Prostate gland (tissue), 2 donors: ENCODE data around the gene C10orf53. TPM values are rescaled to one million over a fixed set of nuclear protein-coding genes. Genes with fewer than 3 reads are reported as not detected.

ENCODE experiments used
- DNase-seq: peaks from one replicate; pipeline ENCODE4 v3.0.0-alpha.2; 2019; ENCODE audit warnings: low spot score
- H3K27ac ChIP-seq, 2 donors: fragments of 200-600 bp; sonication (generic); 2 replicates each; pipeline ENCODE4 v1.5.1; 2017 to 2019
- H3K27me3 ChIP-seq: fragments of 200-600 bp; sonication (generic); replicated peaks from 2 replicates; pipeline ENCODE4 v1.5.1; 2019; ENCODE audit not compliant: insufficient read depth
- H3K36me3 ChIP-seq, 2 donors: fragments of 200-600 bp; sonication (generic); 1 replicate in 1 of 2; 2 replicates in 1 of 2; pipeline versions ENCODE4 v1.5.1 to v1.8.1; 2017 to 2019
- H3K4me1 ChIP-seq: fragments of 200-600 bp; sonication (generic); replicated peaks from 2 replicates; pipeline ENCODE4 v1.5.1; 2019
- H3K4me3 ChIP-seq, 2 donors: fragments of 200-600 bp; sonication (generic); 2 replicates each; pipeline ENCODE4 v1.5.1; 2017 to 2019
- H3K9me3 ChIP-seq: fragments of 200-600 bp; sonication (generic); 2 replicates; pipeline ENCODE4 v1.5.1; 2017
- CTCF ChIP-seq, 4 experiments: fragments of 200-600 bp in 2 of 4; fragments of 450-650 bp in 2 of 4; sonication (generic) in 2 of 4; IDR thresholded peaks; 1 replicate in 3 of 4; 2 replicates in 1 of 4; pipeline ENCODE4 v1.5.1; 2016 to 2019; ENCODE audit warnings: antibody characterized with exemption in 4 of 4, mild to moderate bottlenecking in 2 of 4, moderate library complexity in 2 of 4
- POLR2A ChIP-seq: fragments of 450-650 bp; IDR thresholded peaks from one replicate; pipeline ENCODE4 v1.6.1; 2016; ENCODE audit warnings: antibody characterized with exemption, mild to moderate bottlenecking
- POLR2AphosphoS5 ChIP-seq: sonication (generic); formaldehyde crosslinking; IDR thresholded peaks from one replicate; pipeline ENCODE4 v1.6.1; 2017; ENCODE audit warnings: antibody characterized with exemption
- WGBS: methylation state at CpG from one replicate; pipeline ENCODE4 v1.1.5; 2018; 5-methylcytosine and 5-hydroxymethylcytosine counted together
- intact Hi-C: fragments of 100-400 bp; cut with DNase I; formaldehyde crosslinking; loops from one replicate; pipeline ENCODE4 v1.14.2; 2022
- total RNA-seq, 2 donors: library from RNA; depleted of rRNA; stranded (reverse); fragments of >200 nt; gene quantifications; one replicate each; pipeline ENCODE4 v1.1.0, GENCODE V29; 2016

Gene C10orf53
- total RNA-seq, 2 donors from 2014 or later = 1.5 TPM; not detected in 1

GRCh38 chr10:49741108-49741995, 61.9 kb downstream of the C10orf53 start:
- Histone ChIP-seq H3K27me3 (no peaks in the 10 kb centered on the region), H3K9me3 (no peaks in the 10 kb centered on the region), H3K27ac (no peak overlapping the region), H3K4me3 (no peak overlapping the region), H3K4me1 (no peaks in the 10 kb centered on the region), H3K36me3 (no peaks in the 10 kb centered on the region)
- no peak for DNase-seq
- TF ChIP-seq CTCF (IDR thresholded peaks at IDR 0.05) (no peak), POLR2AphosphoS5 (no peak), POLR2A (no peak)
- intact Hi-C loops = no loop called here
- WGBS = 76% methylated on average over 7 of the region's 7 CpGs

- no peak for DNase-seq
- no peak overlapping the region for H3K4me3 ChIP-seq
- no peaks in the 10 kb centered on the region for H3K36me3 ChIP-seq
- TF ChIP-seq CTCF (IDR thresholded peaks at IDR 0.05) = no peak
- no peak for TF ChIP-seq POLR2A
- TF ChIP-seq POLR2AphosphoS5 = no peak
- H3K9me3 ChIP-seq = no peaks in the 10 kb centered on the region
- intact Hi-C loops = no loop called here
- H3K27me3 ChIP-seq = no peaks in the 10 kb centered on the region
- no peaks in the 10 kb centered on the region for H3K4me1 ChIP-seq
- H3K27ac ChIP-seq = no peak overlapping the region
- 89% methylated on average over 23 of the region's 23 CpGs for WGBS
These were observed 63.4 kb downstream of the C10orf53 start for GRCh38 chr10:49742683-49743463.

- H3K9me3 ChIP-seq = no peaks in the 10 kb centered on the region
- DNase-seq = no peak
- intact Hi-C loops = no loop called here
These were observed 64.1 kb downstream of the C10orf53 start for GRCh38 chr10:49743464-49744075.

GRCh38 chr10:49744091-49744685, 64.7 kb downstream of the C10orf53 start:
- 90% methylated on average over 6 of the region's 6 CpGs for WGBS
- H3K4me3 ChIP-seq = no peak overlapping the region
- TF ChIP-seq CTCF (IDR thresholded peaks at IDR 0.05) (no peak), POLR2A (no peak), POLR2AphosphoS5 (no peak)
- no peaks in the 10 kb centered on the region for H3K36me3 ChIP-seq
- no peaks in the 10 kb centered on the region for H3K27me3 ChIP-seq
- H3K9me3 ChIP-seq = no peaks in the 10 kb centered on the region
- intact Hi-C loops = no loop called here
- DNase-seq = no peak
- no peak overlapping the region for H3K27ac ChIP-seq
- H3K4me1 ChIP-seq = no peaks in the 10 kb centered on the region

More at GRCh38 chr10:49743464-49744075, 64.1 kb downstream of the C10orf53 start:
- Histone ChIP-seq H3K27ac (no peak overlapping the region), H3K4me3 (no peak overlapping the region), H3K36me3 (no peaks in the 10 kb centered on the region), H3K27me3 (no peaks in the 10 kb centered on the region), H3K4me1 (no peaks in the 10 kb centered on the region)
- WGBS = 90% methylated on average over 19 of the region's 19 CpGs
- TF ChIP-seq POLR2AphosphoS5 (no peak), CTCF (IDR thresholded peaks at IDR 0.05) (no peak), POLR2A (no peak)
